Esophagus muscularis mucosa (tissue), 4 donors: ENCODE measurements around the gene KDM3B.

Experiments
- EP300 ChIP-seq: sonication (generic); formaldehyde crosslinking; IDR thresholded peaks from one replicate; pipeline ENCODE4 v1.6.1; 2017; ENCODE audit warnings: antibody characterized with exemption
- POLR2A ChIP-seq: fragments of 450-650 bp; IDR thresholded peaks from one replicate; pipeline ENCODE4 v1.6.1; 2017; ENCODE audit warnings: antibody characterized with exemption, moderate library complexity, mild to moderate bottlenecking, low read depth
- POLR2AphosphoS5 ChIP-seq, 2 donors: sonication (generic); formaldehyde crosslinking; IDR thresholded peaks; one replicate each; pipeline ENCODE4 v1.6.1; 2017; ENCODE audit warnings: antibody characterized with exemption in 2 of 2
- TF ChIP-seq, protein P1 (sequence below), 3 experiments: fragments of 200-600 bp in 2 of 3; fragments of 450-650 bp in 1 of 3; sonication (generic) in 2 of 3; IDR thresholded peaks; one replicate each; pipeline ENCODE4 v1.5.1; 2017 to 2019; ENCODE audit warnings: antibody characterized with exemption in 3 of 3, mild to moderate bottlenecking in 2 of 3, moderate library complexity in 1 of 3

DNA sequence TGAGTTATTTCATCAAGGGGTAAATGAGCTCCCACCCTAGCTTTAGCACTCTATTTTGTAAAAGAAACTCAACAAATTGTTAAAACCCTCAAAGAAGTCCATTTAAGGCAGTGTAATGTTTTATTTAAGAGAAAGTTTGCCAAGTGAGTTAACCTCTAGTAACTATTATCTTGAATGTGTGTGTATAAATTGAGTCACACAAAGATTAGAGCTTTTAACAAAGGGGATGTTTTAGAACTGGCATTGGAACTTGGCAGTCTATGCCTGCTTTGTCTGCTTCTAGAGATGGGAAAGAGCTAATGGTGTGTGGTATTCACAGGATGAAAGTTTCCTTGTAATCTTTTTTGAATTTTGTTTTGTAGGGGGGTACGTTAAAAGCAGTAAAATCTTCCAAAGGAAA is 33.2 kb downstream of the KDM3B start:
- TF ChIP-seq POLR2AphosphoS5 (IDR thresholded peaks at IDR 0.05) = no peak
- TF ChIP-seq, protein P1, sequence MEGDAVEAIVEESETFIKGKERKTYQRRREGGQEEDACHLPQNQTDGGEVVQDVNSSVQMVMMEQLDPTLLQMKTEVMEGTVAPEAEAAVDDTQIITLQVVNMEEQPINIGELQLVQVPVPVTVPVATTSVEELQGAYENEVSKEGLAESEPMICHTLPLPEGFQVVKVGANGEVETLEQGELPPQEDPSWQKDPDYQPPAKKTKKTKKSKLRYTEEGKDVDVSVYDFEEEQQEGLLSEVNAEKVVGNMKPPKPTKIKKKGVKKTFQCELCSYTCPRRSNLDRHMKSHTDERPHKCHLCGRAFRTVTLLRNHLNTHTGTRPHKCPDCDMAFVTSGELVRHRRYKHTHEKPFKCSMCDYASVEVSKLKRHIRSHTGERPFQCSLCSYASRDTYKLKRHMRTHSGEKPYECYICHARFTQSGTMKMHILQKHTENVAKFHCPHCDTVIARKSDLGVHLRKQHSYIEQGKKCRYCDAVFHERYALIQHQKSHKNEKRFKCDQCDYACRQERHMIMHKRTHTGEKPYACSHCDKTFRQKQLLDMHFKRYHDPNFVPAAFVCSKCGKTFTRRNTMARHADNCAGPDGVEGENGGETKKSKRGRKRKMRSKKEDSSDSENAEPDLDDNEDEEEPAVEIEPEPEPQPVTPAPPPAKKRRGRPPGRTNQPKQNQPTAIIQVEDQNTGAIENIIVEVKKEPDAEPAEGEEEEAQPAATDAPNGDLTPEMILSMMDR (IDR thresholded peaks at IDR 0.05) = no peak
- TF ChIP-seq EP300 = no peak
- no peak for TF ChIP-seq POLR2A
